HuH-7 (cell line): ENCODE data around the gene MSLN.

Experiments used
- DNase-seq: peaks from one replicate; pipeline ENCODE4 v3.0.0; 2011; ENCODE audit warnings: low spot score

MSLN gene

GRCh38 chr16:723695-724094 lies 36.8 kb upstream of the MSLN start:
- DNase-seq = no peak

GRCh38 chr16:724188-725040 lies 36.1 kb upstream of the MSLN start:
- no peak for DNase-seq

- DNase-seq = no peak
Measured at GRCh38 chr16:725041-725376, 35.5 kb upstream of the MSLN start.

GRCh38 chr16:725463-726187 lies 34.9 kb upstream of the MSLN start:
- no peak for DNase-seq

GRCh38 chr16:726188-726437 lies 34.4 kb upstream of the MSLN start:
- no peak for DNase-seq

- DNase-seq = peak; percentile 60
Measured at GRCh38 chr16:726438-727290, 33.9 kb upstream of the MSLN start, which contains the start of the genes CCDC78 and HAGHL. TSS of gene CCDC78 (minus strand) at chr16:726443. CDS start at chr16:726367, 76 bp downstream. TSS of gene HAGHL (plus strand) at chr16:727106. CDS start at chr16:727510, 404 bp downstream.

- no peak for DNase-seq
Measured at GRCh38 chr16:727291-727977, 33.1 kb upstream of the MSLN start.

- peak; percentile 69 for DNase-seq
Measured at GRCh38 chr16:728131-728889, 32.2 kb upstream of the MSLN start.

GRCh38 chr16:728890-729744 lies 31.4 kb upstream of the MSLN start:
- DNase-seq = no peak

GRCh38 chr16:729768-730665 lies 30.5 kb upstream of the MSLN start:
- DNase-seq = no peak

- DNase-seq = no peak
Measured at GRCh38 chr16:730666-731509, 29.6 kb upstream of the MSLN start.

GRCh38 chr16:732332-732731 lies 28.2 kb upstream of the MSLN start:
- DNase-seq = no peak

GRCh38 chr16:732936-733335 lies 27.6 kb upstream of the MSLN start:
- DNase-seq = no peak

GRCh38 chr16:733382-734207 lies 26.9 kb upstream of the MSLN start:
- DNase-seq = no peak

- DNase-seq = no peak
Measured at GRCh38 chr16:734208-734980, 26.1 kb upstream of the MSLN start.

GRCh38 chr16:734981-735881 lies 25.3 kb upstream of the MSLN start:
- no peak for DNase-seq
